HG02852 (cell line): ENCODE data around the gene KCNH8.

Experiments
- ATAC-seq: cut with Tn5 transposase; IDR thresholded peaks from one replicate; pipeline ENCODE4 v1.9.1; 2021; ENCODE audit warnings: mild to moderate bottlenecking, moderate library complexity; ENCODE audit not compliant: unreplicated experiment

Gene KCNH8

DNA sequence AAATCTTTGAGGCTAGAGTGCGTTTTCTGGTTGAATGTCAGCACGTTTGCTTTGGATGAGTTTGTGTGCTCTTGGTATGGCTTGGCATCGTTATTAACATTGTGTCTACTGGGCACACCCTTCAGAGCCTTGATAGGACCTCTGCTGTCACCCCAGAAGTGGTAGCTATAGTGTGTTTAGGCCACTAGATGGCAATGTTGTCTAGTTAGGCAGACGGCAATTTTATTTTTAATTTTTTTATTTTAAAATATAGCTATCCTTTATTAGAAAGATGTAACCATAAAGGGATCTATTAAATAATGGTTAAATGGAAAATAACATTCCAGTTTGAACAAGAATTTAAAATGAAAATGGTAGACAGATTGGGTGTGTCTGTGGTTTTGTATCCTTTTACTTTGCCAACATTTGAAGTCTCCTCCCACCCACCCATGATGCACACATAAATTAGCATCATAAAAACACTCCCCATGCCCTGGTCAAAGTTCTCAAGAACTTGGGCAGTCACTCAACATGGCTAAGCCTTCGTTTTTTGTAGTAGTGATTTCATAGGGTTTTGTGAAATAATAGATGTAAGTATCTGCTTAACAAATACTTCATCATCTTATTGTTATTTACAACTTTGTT, 200.7 kb downstream of the KCNH8 start:
- ATAC-seq, result peak; percentile 71

DNA sequence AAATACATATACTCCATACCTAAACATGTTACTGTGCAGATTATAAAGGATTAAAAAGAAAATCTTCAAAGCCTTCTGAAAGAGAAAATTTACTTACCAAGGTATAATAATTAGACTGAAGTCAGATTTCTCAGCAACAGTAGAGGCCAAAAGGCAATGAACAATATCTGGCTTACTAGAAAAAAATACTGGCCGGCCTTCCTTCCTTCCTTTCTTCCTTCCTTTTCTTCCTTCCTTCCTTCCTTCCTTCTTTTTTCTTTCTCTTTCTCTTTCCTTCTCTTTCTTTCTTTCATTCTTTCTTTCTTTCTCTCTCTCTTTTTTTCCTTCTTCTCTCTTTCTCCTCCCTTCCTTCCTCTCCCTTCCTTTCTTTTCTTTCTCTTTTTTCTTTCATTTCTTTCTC, 209.6 kb downstream of the KCNH8 start:
- no peak for ATAC-seq

GRCh38 chr3:19363071-19363470, 214.8 kb downstream of the KCNH8 start:
- peak; percentile 21 for ATAC-seq

DNA sequence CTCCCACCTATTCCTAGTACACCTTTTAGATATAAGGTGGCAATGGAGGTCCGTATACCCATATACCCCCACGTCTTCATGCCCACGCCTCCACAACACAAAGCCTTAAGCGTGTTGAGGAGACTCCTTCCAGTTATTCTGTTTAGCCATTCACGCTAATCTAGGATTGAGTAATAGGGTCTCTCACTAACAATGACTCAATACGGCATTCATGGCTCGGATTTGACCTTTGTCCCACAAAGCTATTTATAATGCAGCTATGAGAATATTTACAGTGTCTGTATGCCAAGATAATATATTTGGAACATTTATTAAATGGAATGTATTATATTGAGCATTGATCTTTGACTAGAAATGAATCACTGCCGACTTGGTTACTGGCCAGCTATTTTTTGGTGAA, 215.8 kb downstream of the KCNH8 start:
- ATAC-seq, result no peak

DNA sequence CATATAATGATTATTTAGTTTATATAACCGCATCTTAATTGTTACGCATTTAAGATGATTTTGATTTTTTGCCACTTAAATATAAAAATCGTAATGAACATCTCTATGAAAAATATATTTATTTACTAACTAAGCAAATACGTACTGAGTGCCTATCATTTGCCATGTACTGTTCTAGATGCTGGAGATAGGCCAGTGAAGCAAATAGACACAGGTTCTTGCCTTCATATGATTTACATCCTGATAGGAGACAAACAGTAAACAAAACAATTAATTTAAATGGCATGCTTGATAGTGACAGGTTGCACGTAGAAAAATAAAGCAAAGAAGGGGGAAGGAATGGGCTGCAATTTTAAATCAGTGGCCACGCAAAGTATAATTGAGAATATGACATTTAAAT, 217.2 kb downstream of the KCNH8 start:
- ATAC-seq, result no peak

DNA sequence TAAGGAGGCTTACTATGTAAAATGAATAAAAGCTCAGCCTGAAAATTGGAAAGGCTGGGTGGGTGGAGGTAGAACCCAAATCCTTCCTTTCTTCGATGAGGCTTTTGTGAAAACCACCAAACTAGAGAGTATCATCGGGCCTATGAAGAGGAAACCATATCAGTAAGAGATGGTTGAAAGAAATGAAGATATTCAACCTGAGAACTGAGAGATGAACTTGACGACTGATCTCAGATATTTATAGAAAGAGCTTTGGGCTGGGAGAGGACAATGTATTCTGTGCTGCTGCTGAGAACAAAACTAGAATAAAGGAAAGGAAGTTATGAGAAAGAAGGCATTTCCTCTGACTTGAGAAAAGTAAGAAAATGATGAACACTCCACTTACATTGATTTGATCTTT, 236.6 kb downstream of the KCNH8 start:
- peak; percentile 92 for ATAC-seq

DNA sequence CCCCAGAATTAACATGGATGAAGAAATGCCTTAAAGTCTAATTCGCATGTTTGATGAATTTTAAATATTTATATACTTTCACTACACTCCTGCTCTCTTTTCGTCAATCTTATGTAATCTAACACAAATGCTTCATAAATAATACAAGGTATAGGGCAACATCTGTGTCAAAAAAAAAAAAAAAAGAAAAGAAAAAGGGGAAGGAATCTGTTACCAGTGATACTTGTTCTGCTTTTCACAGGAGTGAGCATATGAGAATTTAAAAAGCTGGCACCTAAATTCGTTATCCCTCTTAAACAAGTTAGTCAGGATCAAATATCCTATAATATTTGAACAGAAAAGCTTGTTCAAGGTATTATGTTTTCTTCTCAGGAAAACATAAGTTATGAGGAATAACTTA, 243.8 kb downstream of the KCNH8 start:
- no peak for ATAC-seq

- ATAC-seq, result no peak
These were observed 246.6 kb downstream of the KCNH8 start for GRCh38 chr3:19394946-19395345.

GRCh38 chr3:19396726-19397125, 248.4 kb downstream of the KCNH8 start:
- ATAC-seq, result no peak

DNA sequence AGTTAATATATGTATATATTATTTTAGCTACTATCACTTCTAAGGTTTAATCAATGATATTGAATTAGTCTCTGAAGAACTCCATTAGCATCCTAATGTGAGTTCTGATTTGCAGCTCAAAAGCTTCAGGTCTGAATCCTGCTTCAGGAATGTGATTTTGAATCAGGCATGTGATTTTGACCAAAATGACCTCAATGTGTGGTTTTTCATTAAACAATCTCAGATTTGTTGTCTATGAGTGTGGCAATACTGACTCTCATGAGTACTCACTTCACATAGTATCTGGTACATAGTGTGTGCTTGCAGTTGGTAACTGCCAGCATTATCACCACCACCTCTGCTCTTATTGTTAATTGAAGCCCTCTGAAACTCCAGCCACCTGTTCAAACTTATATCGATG, 251.0 kb downstream of the KCNH8 start:
- ATAC-seq, result no peak

DNA sequence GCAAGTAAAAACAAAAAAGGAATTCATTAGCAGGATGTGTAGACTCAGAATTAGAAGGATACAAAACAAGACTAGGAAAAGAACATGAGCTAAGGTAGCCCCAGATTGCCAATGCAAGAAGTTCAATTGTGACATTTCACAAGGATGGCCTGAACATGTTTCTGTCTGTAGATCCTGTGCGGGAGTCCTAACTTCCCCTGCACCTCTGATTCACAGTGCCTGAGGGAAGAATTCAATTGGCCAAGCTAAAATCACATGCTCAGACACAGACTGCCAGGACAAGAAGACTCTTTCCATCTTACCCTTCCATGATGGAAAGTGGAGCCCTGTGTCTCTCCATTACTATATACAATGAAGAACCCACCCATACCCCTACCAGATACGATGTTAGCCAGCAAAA, 251.5 kb downstream of the KCNH8 start:
- no peak for ATAC-seq

- ATAC-seq, result no peak
These were observed 271.8 kb downstream of the KCNH8 start for GRCh38 chr3:19420159-19420558.

DNA sequence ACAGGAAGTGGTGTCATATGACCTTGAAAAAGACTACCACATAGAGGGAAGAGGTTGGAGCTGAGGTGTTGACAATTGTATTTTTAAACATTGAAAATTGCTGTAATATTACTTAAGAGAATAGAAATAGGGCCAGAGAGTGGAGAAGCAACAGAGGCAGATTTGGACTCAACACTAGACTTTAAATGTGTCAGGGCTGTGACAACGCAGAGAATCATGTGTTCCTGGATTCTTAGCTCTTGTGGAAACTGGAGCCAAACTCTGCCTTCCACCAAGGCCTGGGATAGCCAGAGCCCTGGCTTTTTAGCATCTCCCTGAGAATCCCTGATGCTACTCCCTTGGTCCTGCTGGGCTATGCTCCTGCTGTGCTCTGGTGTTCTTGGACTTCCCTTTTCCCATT, 277.5 kb downstream of the KCNH8 start:
- no peak for ATAC-seq

- ATAC-seq, result no peak
These were observed 279.3 kb downstream of the KCNH8 start for GRCh38 chr3:19427422-19428149.

DNA sequence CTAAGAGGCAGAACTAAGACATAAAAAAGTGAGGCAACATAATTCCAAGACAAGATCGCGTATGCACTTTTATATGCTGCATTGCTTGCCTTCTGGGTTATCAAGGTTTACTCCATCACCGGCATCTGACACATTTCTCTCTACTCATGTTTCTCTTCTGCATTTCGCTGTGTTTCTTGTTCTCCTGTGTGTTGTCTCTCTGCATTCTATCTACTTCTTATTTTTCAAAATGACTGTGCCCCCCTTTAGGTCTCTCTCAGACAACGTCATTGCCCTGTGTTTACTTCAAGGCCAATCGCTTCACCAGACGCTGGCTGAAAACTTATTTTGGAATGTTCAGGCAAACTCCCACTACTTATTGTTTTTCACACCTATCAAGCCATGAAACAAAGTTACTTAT, 280.4 kb downstream of the KCNH8 start:
- no peak for ATAC-seq

- no peak for ATAC-seq
These were observed 284.4 kb downstream of the KCNH8 start for GRCh38 chr3:19432669-19433068.

DNA sequence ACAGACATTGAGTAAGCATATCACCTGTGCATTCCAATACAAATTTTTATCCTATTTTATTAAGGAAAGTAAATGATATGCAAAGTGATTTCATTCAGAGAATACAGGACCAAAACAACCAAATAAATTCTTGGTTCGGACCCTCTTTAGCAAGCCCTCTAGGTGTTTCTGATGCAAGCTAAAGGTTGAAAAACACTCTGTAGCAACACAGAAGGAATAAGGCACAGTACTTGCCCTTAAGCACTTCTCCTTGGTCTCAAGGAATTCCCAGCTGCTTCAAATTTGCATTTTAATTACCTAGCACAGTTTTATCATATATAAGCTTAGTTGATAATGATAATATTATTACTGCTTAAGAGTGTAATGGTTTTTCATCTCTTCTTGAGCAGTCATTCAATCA, 288.4 kb downstream of the KCNH8 start:
- ATAC-seq, result no peak

- ATAC-seq, result no peak
These were observed 291.6 kb downstream of the KCNH8 start for GRCh38 chr3:19439944-19440343.

GRCh38 chr3:19446138-19446537, 297.8 kb downstream of the KCNH8 start:
- no peak for ATAC-seq

- no peak for ATAC-seq
These were observed 298.4 kb downstream of the KCNH8 start for GRCh38 chr3:19446687-19447086.

DNA sequence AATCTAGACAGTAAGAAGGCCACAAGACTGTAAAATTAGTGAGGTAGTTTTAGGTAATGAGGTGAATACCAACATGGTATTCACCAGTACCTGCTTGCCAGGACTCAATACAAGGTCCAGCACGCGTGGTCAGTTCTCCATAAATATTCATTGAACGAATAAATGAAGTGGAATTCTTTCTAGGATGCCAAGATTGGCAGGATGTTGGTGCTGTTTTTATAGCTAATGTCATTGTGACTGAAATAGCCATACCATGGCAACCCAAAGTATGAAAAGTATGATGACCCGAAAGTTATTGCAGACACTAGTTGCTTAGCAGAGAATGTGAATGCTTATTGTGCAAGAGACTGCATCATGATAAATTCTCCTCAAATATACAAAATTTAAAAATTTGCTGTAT, 307.2 kb downstream of the KCNH8 start:
- ATAC-seq, result no peak

GRCh38 chr3:19456738-19457137, 308.4 kb downstream of the KCNH8 start:
- ATAC-seq, result no peak

- ATAC-seq, result no peak
These were observed 309.1 kb downstream of the KCNH8 start for GRCh38 chr3:19457449-19457848.
